Thoracic aorta (tissue), 2 donors: Measurements from ENCODE around the gene C1QTNF9. TPM values are rescaled to one million over a fixed set of nuclear protein-coding genes. Genes with fewer than 3 reads are reported as not detected.
"Not testable (repeated sequence)": the region's sequence is repeated elsewhere in the genome, so short reads cannot be mapped to it uniquely, and the experiment has no call there.

ENCODE experiments used
- ATAC-seq: fragments of 150-250 bp; one replicate; pipeline ENCODE4 v1.8.0; 2017; ENCODE audit warnings: low read depth; ENCODE audit not compliant: insufficient number of reproducible peaks, low FRiP score
- DNase-seq: peaks from one replicate; pipeline ENCODE4 v3.0.0-alpha.2; 2020; ENCODE audit warnings: low spot score
- H3K27ac ChIP-seq, 2 donors: fragments of 200-600 bp; sonication (generic); 1 replicate in 1 of 2; 2 replicates in 1 of 2; pipeline ENCODE4 v1.5.1; 2016; ENCODE audit warnings: mild to moderate bottlenecking in 2 of 2, moderate library complexity in 2 of 2
- H3K27me3 ChIP-seq: fragments of 200-600 bp; sonication (generic); replicated peaks from 2 replicates; pipeline ENCODE4 v1.6.0; 2016; ENCODE audit warnings: mild to moderate bottlenecking; ENCODE audit not compliant: insufficient read depth
- H3K36me3 ChIP-seq: fragments of 200-600 bp; sonication (generic); one replicate; pipeline ENCODE4 v1.5.1; 2016
- H3K4me1 ChIP-seq, 2 donors: fragments of 200-600 bp; sonication (generic); 1 replicate in 1 of 2; 2 replicates in 1 of 2; pipeline versions ENCODE4 v1.5.1 to v1.6.0; 2016; ENCODE audit warnings: low read depth in 2 of 2, mild to moderate bottlenecking in 1 of 2; ENCODE audit not compliant: control insufficient read depth in 1 of 2
- H3K4me3 ChIP-seq: fragments of 200-600 bp; sonication (generic); 2 replicates; pipeline ENCODE4 v1.5.1; 2016; ENCODE audit warnings: mild to moderate bottlenecking
- H3K9me3 ChIP-seq: fragments of 200-600 bp; sonication (generic); 2 replicates; pipeline ENCODE4 v1.5.1; 2016
- total RNA-seq, 2 donors: library from RNA; depleted of rRNA; stranded (reverse); fragments of >200 nt; gene quantifications; one replicate each; pipeline versions ENCODE4 v1.1.0 to v1.2.3, GENCODE V29; 2016
- TF ChIP-seq, protein P1 (sequence below): fragments of 200-600 bp; sonication (generic); IDR thresholded peaks from one replicate; pipeline ENCODE4 v1.5.1; 2019; ENCODE audit warnings: antibody characterized with exemption

Gene C1QTNF9
- total RNA-seq = under 1 TPM in 1 of 2 donors, not detected in 1; 0.41 TPM

DNA sequence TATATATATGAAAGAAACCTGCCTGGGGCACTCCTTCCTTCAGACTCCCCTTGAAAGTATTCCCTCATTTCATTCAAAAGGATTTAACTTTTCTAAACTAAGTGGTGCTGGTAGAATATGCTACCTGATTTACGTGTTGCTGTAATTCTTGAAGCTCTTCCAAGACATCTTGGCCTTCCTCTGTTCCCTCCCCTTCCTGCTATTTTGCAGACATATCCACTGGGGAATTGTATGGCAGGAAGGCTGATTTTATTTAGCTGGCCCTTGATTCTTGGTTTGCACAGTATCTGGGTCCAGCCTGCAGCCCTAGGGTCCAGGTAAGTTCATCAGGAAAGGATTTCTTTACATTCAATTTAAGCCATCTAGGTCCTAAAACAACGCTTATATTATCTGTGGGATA is at the start of gene C1QTNF9:
TSS of gene C1QTNF9 (plus strand) at position 281 of the 400 bp plus-strand sequence. CDS start 6,424 bp downstream, outside the sequence.
- DNase-seq, H3K36me3 ChIP-seq, H3K4me1 ChIP-seq, H3K4me3 ChIP-seq, H3K27me3 ChIP-seq, H3K27ac ChIP-seq, ATAC-seq, H3K9me3 ChIP-seq: not testable (repeated sequence)

GRCh38 chr13:24261566-24261965 is 47.8 kb upstream of the C1QTNF9 start:
- no peaks in the 10 kb centered on the region for H3K9me3 ChIP-seq
- no peak overlapping the region for H3K4me3 ChIP-seq
- ATAC-seq (no peak), DNase-seq (no peak)
- H3K4me1 ChIP-seq = no peaks in the 10 kb centered on the region
- H3K27me3 ChIP-seq = no peaks in the 10 kb centered on the region
- H3K27ac ChIP-seq = no peak overlapping the region
- H3K36me3 ChIP-seq = no peaks in the 10 kb centered on the region
- TF ChIP-seq, protein P1, sequence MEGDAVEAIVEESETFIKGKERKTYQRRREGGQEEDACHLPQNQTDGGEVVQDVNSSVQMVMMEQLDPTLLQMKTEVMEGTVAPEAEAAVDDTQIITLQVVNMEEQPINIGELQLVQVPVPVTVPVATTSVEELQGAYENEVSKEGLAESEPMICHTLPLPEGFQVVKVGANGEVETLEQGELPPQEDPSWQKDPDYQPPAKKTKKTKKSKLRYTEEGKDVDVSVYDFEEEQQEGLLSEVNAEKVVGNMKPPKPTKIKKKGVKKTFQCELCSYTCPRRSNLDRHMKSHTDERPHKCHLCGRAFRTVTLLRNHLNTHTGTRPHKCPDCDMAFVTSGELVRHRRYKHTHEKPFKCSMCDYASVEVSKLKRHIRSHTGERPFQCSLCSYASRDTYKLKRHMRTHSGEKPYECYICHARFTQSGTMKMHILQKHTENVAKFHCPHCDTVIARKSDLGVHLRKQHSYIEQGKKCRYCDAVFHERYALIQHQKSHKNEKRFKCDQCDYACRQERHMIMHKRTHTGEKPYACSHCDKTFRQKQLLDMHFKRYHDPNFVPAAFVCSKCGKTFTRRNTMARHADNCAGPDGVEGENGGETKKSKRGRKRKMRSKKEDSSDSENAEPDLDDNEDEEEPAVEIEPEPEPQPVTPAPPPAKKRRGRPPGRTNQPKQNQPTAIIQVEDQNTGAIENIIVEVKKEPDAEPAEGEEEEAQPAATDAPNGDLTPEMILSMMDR = no peak

DNA sequence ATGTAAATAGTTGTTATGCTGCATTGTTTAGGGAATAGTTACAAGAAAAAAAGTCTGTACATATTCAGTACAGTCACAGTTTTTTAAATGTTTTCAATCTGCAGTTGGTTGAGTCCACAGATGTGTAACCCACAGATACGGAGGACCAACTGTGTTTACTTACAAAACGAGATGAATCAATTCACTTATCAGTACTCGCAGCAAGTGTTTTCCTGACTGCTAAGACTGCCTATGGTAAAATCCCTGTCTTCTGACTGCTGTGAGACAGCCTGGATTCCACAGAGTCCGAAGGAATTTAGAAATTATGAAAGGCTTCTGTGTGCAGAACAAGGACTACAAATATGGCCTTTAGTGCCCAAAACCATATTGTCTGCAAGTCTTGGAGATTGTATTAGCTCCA is 45.7 kb upstream of the C1QTNF9 start:
- Histone ChIP-seq H3K27me3 (no peaks in the 10 kb centered on the region), H3K4me1 (no peaks in the 10 kb centered on the region), H3K36me3 (no peaks in the 10 kb centered on the region), H3K9me3 (no peaks in the 10 kb centered on the region), H3K4me3 (no peak overlapping the region), H3K27ac (no peak overlapping the region)
- ATAC-seq = no peak
- no peak for DNase-seq
- TF ChIP-seq, protein P1 = no peak

DNA sequence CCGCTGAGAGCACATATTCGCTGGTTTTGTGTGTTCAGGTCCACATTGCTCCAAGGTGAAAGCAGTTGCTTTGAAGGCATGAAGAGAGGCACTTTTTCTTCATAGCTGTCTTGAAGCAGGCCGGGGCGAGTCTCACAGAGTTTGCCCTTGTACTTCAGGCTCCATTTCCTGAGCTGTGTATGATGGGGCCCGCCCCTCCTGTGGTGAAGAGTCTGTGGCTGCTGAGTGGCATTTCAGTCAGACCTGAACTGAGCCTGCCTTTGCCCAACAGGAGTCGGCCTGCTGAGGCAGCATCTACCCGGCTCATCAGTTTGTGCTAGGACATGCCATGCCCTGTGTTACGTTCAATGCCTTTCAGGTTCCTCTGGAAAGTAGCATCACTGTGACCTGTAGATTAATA is 44.4 kb upstream of the C1QTNF9 start:
- H3K4me1 ChIP-seq = no peaks in the 10 kb centered on the region
- ATAC-seq (no peak), DNase-seq (no peak)
- H3K27me3 ChIP-seq = no peaks in the 10 kb centered on the region
- TF ChIP-seq, protein P1 = no peak
- H3K9me3 ChIP-seq = no peaks in the 10 kb centered on the region
- H3K27ac ChIP-seq = no peak overlapping the region
- no peaks in the 10 kb centered on the region for H3K36me3 ChIP-seq
- no peak overlapping the region for H3K4me3 ChIP-seq

- peaks cover 0 to 4% of the 10 kb centered on the region in 2 donors for H3K4me1 ChIP-seq
- H3K27ac ChIP-seq = no peak overlapping the region
- TF ChIP-seq, protein P1 = no peak
- no peaks in the 10 kb centered on the region for H3K27me3 ChIP-seq
- no peaks in the 10 kb centered on the region for H3K36me3 ChIP-seq
- ATAC-seq (no peak), DNase-seq (no peak)
- no peaks in the 10 kb centered on the region for H3K9me3 ChIP-seq
- no peak overlapping the region for H3K4me3 ChIP-seq
These were observed 43.9 kb upstream of the C1QTNF9 start for GRCh38 chr13:24265453-24265852.

GRCh38 chr13:24267274-24267673 is 42.1 kb upstream of the C1QTNF9 start:
- no peaks in the 10 kb centered on the region for H3K27me3 ChIP-seq
- no peaks in the 10 kb centered on the region for H3K36me3 ChIP-seq
- H3K4me1 ChIP-seq = peaks cover 2 to 19% of the 10 kb centered on the region in 2 donors
- H3K27ac ChIP-seq = peak overlapping the region in 1 of 2 donors; percentile 22
- ATAC-seq (peak; percentile 31), DNase-seq (no peak)
- peak overlapping the region; percentile 49 for H3K4me3 ChIP-seq
- H3K9me3 ChIP-seq = no peaks in the 10 kb centered on the region
- TF ChIP-seq, protein P1 = no peak
